Liver (tissue), 9 donors: ENCODE measurements around the gene MYO3B. TPM values are rescaled to one million over a fixed set of nuclear protein-coding genes. Genes with fewer than 3 reads are reported as not detected.

Experiments
- DNase-seq: peaks from one replicate; pipeline ENCODE4 v3.0.0-alpha.2; 2017; ENCODE audit warnings: low spot score
- H3K27ac ChIP-seq, 2 donors: one replicate each; pipeline ENCODE4 v1.7.0; 2013; ENCODE audit warnings: inconsistent platforms in 2 of 2, low read length in 2 of 2, control low read depth in 1 of 2, low read depth in 1 of 2, mild to moderate bottlenecking in 1 of 2
- H3K27me3 ChIP-seq, 4 donors: one replicate each; pipeline versions ENCODE4 v1.6.1 to v1.7.0; 2013; ENCODE audit warnings: low read length in 3 of 4, inconsistent platforms in 1 of 4, mild to moderate bottlenecking in 1 of 4, moderate library complexity in 1 of 4; ENCODE audit not compliant: control insufficient read depth in 4 of 4, insufficient read depth in 4 of 4
- H3K36me3 ChIP-seq, 4 donors: one replicate each; pipeline versions ENCODE4 v1.6.1 to v1.7.0; 2013; ENCODE audit warnings: low read length in 3 of 4, mild to moderate bottlenecking in 3 of 4, low read depth in 1 of 4, moderate library complexity in 1 of 4; ENCODE audit not compliant: control insufficient read depth in 4 of 4, insufficient read depth in 3 of 4
- H3K4me1 ChIP-seq, 4 donors: one replicate each; pipeline versions ENCODE4 v1.6.1 to v1.7.0; 2013; ENCODE audit warnings: low read length in 3 of 4, mild to moderate bottlenecking in 3 of 4, moderate library complexity in 1 of 4; ENCODE audit not compliant: control insufficient read depth in 4 of 4, insufficient read depth in 4 of 4
- H3K4me3 ChIP-seq, 3 donors: one replicate each; pipeline versions ENCODE4 v1.6.1 to v1.7.0; 2013; ENCODE audit warnings: low read length in 3 of 3, control low read depth in 1 of 3, low read depth in 1 of 3, mild to moderate bottlenecking in 1 of 3
- H3K9ac ChIP-seq, 2 donors: one replicate each; pipeline ENCODE4 v1.7.0; 2013; ENCODE audit warnings: low read length in 2 of 2, mild to moderate bottlenecking in 2 of 2, moderate library complexity in 2 of 2, control low read depth in 1 of 2, low read depth in 1 of 2
- H3K9me3 ChIP-seq, 4 donors: one replicate each; pipeline versions ENCODE4 v1.6.1 to v1.7.0; 2013; ENCODE audit warnings: low read length in 3 of 4; ENCODE audit not compliant: control insufficient read depth in 4 of 4
- EGR1 ChIP-seq, 2 donors: IDR thresholded peaks; 2 replicates each; pipeline ENCODE4 v1.6.1; 2016 to 2018; ENCODE audit warnings: antibody characterized with exemption in 2 of 2, low read depth in 2 of 2
- FOXA1 ChIP-seq: IDR thresholded peaks from 2 replicates; pipeline ENCODE4 v1.6.1; 2016; ENCODE audit warnings: antibody characterized with exemption
- FOXA2 ChIP-seq: IDR thresholded peaks from 2 replicates; pipeline ENCODE4 v1.6.1; 2016; ENCODE audit warnings: antibody characterized with exemption
- GABPA ChIP-seq, 2 donors: IDR thresholded peaks in 1 of 2; conservative IDR thresholded peaks in 1 of 2; 2 replicates each; pipeline ENCODE4 v1.6.1; 2016; ENCODE audit warnings: antibody characterized with exemption in 2 of 2, mild to moderate bottlenecking in 1 of 2, moderate library complexity in 1 of 2
- HNF4A ChIP-seq, 2 donors: conservative IDR thresholded peaks; 2 replicates each; pipeline ENCODE4 v1.6.1; 2016; ENCODE audit warnings: antibody characterized with exemption in 2 of 2, mild to moderate bottlenecking in 2 of 2
- HNF4G ChIP-seq: IDR thresholded peaks from 2 replicates; pipeline ENCODE4 v1.6.1; 2016; ENCODE audit warnings: antibody characterized with exemption
- JUND ChIP-seq, 2 donors: IDR thresholded peaks; 2 replicates each; pipeline ENCODE4 v1.6.1; 2016; ENCODE audit warnings: antibody characterized with exemption in 2 of 2
- NR2F2 ChIP-seq: IDR thresholded peaks from 2 replicates; pipeline ENCODE4 v1.6.1; 2016; ENCODE audit warnings: antibody characterized with exemption
- RAD21 ChIP-seq, 2 donors: IDR thresholded peaks; 2 replicates each; pipeline ENCODE4 v1.6.1; 2016; ENCODE audit warnings: antibody characterized with exemption in 2 of 2, mild to moderate bottlenecking in 2 of 2
- REST ChIP-seq: IDR thresholded peaks from 2 replicates; pipeline ENCODE4 v1.6.1; 2016; ENCODE audit warnings: antibody characterized with exemption, mild to moderate bottlenecking
- RXRA ChIP-seq, 2 donors: IDR thresholded peaks; 2 replicates each; pipeline ENCODE4 v1.6.1; 2017 to 2018; ENCODE audit warnings: antibody characterized with exemption in 2 of 2, mild to moderate bottlenecking in 1 of 2
- SP1 ChIP-seq: IDR thresholded peaks from 2 replicates; pipeline ENCODE4 v1.6.1; 2018; ENCODE audit warnings: antibody characterized with exemption, mild to moderate bottlenecking
- TAF1 ChIP-seq: conservative IDR thresholded peaks from 2 replicates; pipeline ENCODE4 v1.6.1; 2016; ENCODE audit warnings: antibody characterized with exemption, mild to moderate bottlenecking
- YY1 ChIP-seq: IDR thresholded peaks from 2 replicates; pipeline ENCODE4 v1.6.1; 2016; ENCODE audit warnings: antibody characterized with exemption, mild to moderate bottlenecking
- WGBS: extraction: QIAGEN DNeasy Blood & Tissue Kit; methylation state at CpG from one replicate; pipeline ENCODE4 v1.1.7; 2013; 5-methylcytosine and 5-hydroxymethylcytosine counted together
- polyA plus RNA-seq, 2 donors: library from polyadenylated mRNA; stranded (reverse) in 1 of 2; unstranded in 1 of 2; fragments of 200-250 nt in 1 of 2; fragments of >200 nt in 1 of 2; fragmentation: Nextera tagmentation in 1 of 2; extraction: Ambion mirVana in 1 of 2; gene quantifications; one replicate each; pipeline versions ENCODE4 v1.2.1 to v1.2.3, GENCODE V29; 2013 to 2015
- total RNA-seq, 2 donors: library from RNA; depleted of rRNA; stranded (reverse); fragments of >200 nt; gene quantifications; one replicate each; pipeline ENCODE4 v1.2.3, GENCODE V29; 2014
- TF ChIP-seq, protein P1 (sequence below): fragments of 150-350 bp; IDR thresholded peaks from 2 replicates; pipeline ENCODE4 v1.5.1; 2017; ENCODE audit warnings: improper control_type of control experiment, low read depth, low read length; ENCODE audit not compliant: missing input control
- TF ChIP-seq, protein P2 (sequence below): IDR thresholded peaks from 2 replicates; pipeline ENCODE4 v1.6.1; 2016; ENCODE audit warnings: antibody characterized with exemption
- TF ChIP-seq, protein P3 (sequence below): IDR thresholded peaks from 2 replicates; pipeline ENCODE4 v1.6.1; 2016; ENCODE audit warnings: antibody characterized with exemption
- TF ChIP-seq, protein P4 (sequence below): IDR thresholded peaks from 2 replicates; pipeline ENCODE4 v1.6.1; 2016; ENCODE audit warnings: antibody characterized with exemption
- donor health status: healthy.
- donor health status: healthy.
- donor health status: healthy.
- donor health status: healthy.
- donor health status: healthy.

The MYO3B gene
- total and polyA plus RNA-seq, 4 donors, result under 0.01 to 0.05 TPM; not detected in 2

DNA sequence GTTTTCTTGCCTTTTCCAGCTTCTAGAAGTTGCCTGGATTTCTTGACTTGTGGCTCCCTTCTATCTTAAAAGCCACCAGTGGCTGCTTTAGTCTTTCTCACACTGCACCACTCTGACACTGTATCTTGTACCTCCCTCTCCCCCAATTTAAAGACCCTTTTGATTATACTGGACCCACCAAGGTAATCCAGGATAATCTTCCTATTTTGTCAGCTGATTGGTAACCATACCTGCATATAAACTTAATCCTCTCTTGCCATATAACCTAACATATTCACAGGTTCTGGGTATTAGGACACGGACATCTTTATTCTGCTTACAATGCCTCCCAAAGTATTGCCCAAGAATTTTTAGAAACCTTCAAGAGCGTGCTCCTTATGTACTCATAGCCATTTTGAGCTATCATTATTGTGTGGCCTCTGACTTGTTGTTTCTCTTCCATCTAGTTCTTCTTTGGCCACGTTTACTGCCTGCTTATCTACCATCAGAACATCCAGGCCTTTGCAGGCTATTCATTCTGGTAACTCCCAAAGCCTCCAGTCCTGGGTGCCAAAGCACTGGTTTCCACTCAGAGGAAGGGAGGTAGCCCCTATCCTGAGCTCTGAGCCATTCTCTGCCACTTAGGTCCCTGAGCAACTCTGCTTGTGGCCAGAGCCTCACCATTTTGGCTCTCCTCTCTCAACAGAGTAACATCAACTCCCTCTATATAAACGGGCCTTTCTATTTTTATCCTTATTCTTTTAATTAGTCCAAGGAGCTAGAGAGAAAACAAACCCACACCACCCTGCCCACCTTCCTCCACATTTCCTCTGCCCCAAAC lies 70.8 kb downstream of the MYO3B start:
- Histone ChIP-seq H3K27me3 (no peaks in the 10 kb centered on the region), H3K4me3 (no peak overlapping the region), H3K36me3 (no peaks in the 10 kb centered on the region), H3K9ac (no peak overlapping the region), H3K27ac (no peak overlapping the region), H3K4me1 (no peaks in the 10 kb centered on the region), H3K9me3 (no peaks in the 10 kb centered on the region)
- 61% methylated on average over 4 of the region's 4 CpGs for WGBS
- TF ChIP-seq HNF4G (no peak), HNF4A (conservative IDR thresholded peaks at IDR 0.05) (no peak), JUND (IDR thresholded peaks at IDR 0.05) (no peak), GABPA (IDR thresholded peaks at IDR 0.05 in 1 of 2, conservative IDR thresholded peaks at IDR 0.05 in 1 of 2) (no peak)
- TF ChIP-seq, protein P1, sequence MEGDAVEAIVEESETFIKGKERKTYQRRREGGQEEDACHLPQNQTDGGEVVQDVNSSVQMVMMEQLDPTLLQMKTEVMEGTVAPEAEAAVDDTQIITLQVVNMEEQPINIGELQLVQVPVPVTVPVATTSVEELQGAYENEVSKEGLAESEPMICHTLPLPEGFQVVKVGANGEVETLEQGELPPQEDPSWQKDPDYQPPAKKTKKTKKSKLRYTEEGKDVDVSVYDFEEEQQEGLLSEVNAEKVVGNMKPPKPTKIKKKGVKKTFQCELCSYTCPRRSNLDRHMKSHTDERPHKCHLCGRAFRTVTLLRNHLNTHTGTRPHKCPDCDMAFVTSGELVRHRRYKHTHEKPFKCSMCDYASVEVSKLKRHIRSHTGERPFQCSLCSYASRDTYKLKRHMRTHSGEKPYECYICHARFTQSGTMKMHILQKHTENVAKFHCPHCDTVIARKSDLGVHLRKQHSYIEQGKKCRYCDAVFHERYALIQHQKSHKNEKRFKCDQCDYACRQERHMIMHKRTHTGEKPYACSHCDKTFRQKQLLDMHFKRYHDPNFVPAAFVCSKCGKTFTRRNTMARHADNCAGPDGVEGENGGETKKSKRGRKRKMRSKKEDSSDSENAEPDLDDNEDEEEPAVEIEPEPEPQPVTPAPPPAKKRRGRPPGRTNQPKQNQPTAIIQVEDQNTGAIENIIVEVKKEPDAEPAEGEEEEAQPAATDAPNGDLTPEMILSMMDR, result no peak
- TF ChIP-seq, protein P2, sequence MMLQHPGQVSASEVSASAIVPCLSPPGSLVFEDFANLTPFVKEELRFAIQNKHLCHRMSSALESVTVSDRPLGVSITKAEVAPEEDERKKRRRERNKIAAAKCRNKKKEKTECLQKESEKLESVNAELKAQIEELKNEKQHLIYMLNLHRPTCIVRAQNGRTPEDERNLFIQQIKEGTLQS, result no peak
- no peak for DNase-seq

- no peak for TF ChIP-seq TAF1
- no peak for TF ChIP-seq GABPA (IDR thresholded peaks at IDR 0.05 in 1 of 2, conservative IDR thresholded peaks at IDR 0.05 in 1 of 2)
- TF ChIP-seq FOXA2, result no peak
- no peak for TF ChIP-seq YY1
- TF ChIP-seq HNF4G, result no peak
- no peak for TF ChIP-seq SP1
- no peak for TF ChIP-seq JUND (IDR thresholded peaks at IDR 0.05)
- no peak for TF ChIP-seq EGR1 (IDR thresholded peaks at IDR 0.05; ENCODE audit: low read depth in 2 of 2)
- TF ChIP-seq, protein P3, sequence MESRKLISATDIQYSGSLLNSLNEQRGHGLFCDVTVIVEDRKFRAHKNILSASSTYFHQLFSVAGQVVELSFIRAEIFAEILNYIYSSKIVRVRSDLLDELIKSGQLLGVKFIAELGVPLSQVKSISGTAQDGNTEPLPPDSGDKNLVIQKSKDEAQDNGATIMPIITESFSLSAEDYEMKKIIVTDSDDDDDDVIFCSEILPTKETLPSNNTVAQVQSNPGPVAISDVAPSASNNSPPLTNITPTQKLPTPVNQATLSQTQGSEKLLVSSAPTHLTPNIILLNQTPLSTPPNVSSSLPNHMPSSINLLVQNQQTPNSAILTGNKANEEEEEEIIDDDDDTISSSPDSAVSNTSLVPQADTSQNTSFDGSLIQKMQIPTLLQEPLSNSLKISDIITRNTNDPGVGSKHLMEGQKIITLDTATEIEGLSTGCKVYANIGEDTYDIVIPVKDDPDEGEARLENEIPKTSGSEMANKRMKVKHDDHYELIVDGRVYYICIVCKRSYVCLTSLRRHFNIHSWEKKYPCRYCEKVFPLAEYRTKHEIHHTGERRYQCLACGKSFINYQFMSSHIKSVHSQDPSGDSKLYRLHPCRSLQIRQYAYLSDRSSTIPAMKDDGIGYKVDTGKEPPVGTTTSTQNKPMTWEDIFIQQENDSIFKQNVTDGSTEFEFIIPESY, result no peak
- TF ChIP-seq NR2F2, result no peak
- TF ChIP-seq, protein P1, result no peak
- no peak for TF ChIP-seq RXRA (IDR thresholded peaks at IDR 0.05)
- TF ChIP-seq REST, result no peak
- TF ChIP-seq, protein P4, sequence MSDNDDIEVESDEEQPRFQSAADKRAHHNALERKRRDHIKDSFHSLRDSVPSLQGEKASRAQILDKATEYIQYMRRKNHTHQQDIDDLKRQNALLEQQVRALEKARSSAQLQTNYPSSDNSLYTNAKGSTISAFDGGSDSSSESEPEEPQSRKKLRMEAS, result no peak
- TF ChIP-seq FOXA1, result no peak
- no peak for TF ChIP-seq HNF4A (conservative IDR thresholded peaks at IDR 0.05)
- TF ChIP-seq, protein P2, result no peak
- TF ChIP-seq RAD21 (IDR thresholded peaks at IDR 0.05), result no peak
- no peaks in the 10 kb centered on the region for H3K4me1 ChIP-seq
- H3K4me3 ChIP-seq, result no peak overlapping the region
- no peak overlapping the region for H3K27ac ChIP-seq
- 54% methylated on average over 2 of the region's 2 CpGs for WGBS
- H3K9ac ChIP-seq, result no peak overlapping the region
- no peaks in the 10 kb centered on the region for H3K36me3 ChIP-seq
- no peaks in the 10 kb centered on the region for H3K27me3 ChIP-seq
- no peak for DNase-seq
- H3K9me3 ChIP-seq, result no peaks in the 10 kb centered on the region
These were observed 71.8 kb downstream of the MYO3B start for GRCh38 chr2:170249761-170250160.
